MCF 10A (cell line): ENCODE data around the gene KAZALD1. TPM values are rescaled to one million over a fixed set of nuclear protein-coding genes. Genes with fewer than 3 reads are reported as not detected.

Source experiments
- BruUV-seq: library from RNA; stranded (reverse); fragments of 400-500 nt; replicated peaks from 2 replicates; lab custom pipeline; 2021; lab: Mats Ljungman, UMichigan
- CTCF ChIA-PET: fragments of 300-600 bp; sonication (Branson Sonifier 250); formaldehyde crosslinking; extraction: SDS; loops from one replicate; lab custom pipeline; 2021; ENCODE audit warnings: antibody characterized with exemption, inconsistent platforms; lab: Yijun Ruan, JAX
- POLR2A ChIA-PET: fragments of 300-600, 350-650 bp; sonication (Branson Sonifier 250); formaldehyde crosslinking; extraction: SDS; loops from one replicate; lab custom pipeline; 2020; ENCODE audit warnings: antibody characterized with exemption, inconsistent platforms; lab: Yijun Ruan, JAX
- DNase-seq: peaks from one replicate; pipeline ENCODE4 v3.0.0-alpha.2; 2018; ENCODE audit not compliant: unreplicated experiment
- H3K27ac Mint-ChIP-seq: one replicate; pipeline ENCODE4 v1.8.0; 2022; ENCODE audit warnings: mild to moderate bottlenecking, low read depth, mixed read lengths; ENCODE audit not compliant: unreplicated experiment
- H3K27me3 Mint-ChIP-seq: one replicate; pipeline ENCODE4 v1.8.0; 2022; ENCODE audit warnings: mixed read lengths; ENCODE audit not compliant: insufficient read depth, unreplicated experiment
- H3K36me3 Mint-ChIP-seq: one replicate; pipeline ENCODE4 v1.8.0; 2022; ENCODE audit warnings: mild to moderate bottlenecking, moderate library complexity, mixed read lengths; ENCODE audit not compliant: insufficient read depth, unreplicated experiment
- H3K4me1 Mint-ChIP-seq: one replicate; pipeline ENCODE4 v1.8.0; 2022; ENCODE audit warnings: mixed read lengths; ENCODE audit not compliant: insufficient read depth, unreplicated experiment
- H3K4me3 Mint-ChIP-seq: one replicate; pipeline ENCODE4 v1.8.0; 2022; ENCODE audit warnings: mild to moderate bottlenecking, moderate library complexity, mixed read lengths; ENCODE audit not compliant: unreplicated experiment
- H3K9me3 Mint-ChIP-seq: one replicate; pipeline ENCODE4 v1.8.0; 2022; ENCODE audit warnings: mixed read lengths; ENCODE audit not compliant: unreplicated experiment
- intact Hi-C: fragments of 100-400 bp; cut with micrococcal nuclease; formaldehyde crosslinking; loops from 2 replicates; pipeline ENCODE4 v1.14.1; 2022
- total RNA-seq: library from RNA; stranded (reverse); gene quantifications from 2 replicates; pipeline ENCODE4 v1.2.3, GENCODE V29; 2022
- TF ChIP-seq, protein P1 (sequence below): fragments of 200-600 bp; IDR thresholded peaks from one replicate; pipeline ENCODE4 v1.8.0; 2022; ENCODE audit warnings: antibody characterized with exemption, mild to moderate bottlenecking; ENCODE audit not compliant: unreplicated experiment

KAZALD1 gene
- total RNA-seq, 1 experiment from 2014 or later = 2.4 TPM

DNA sequence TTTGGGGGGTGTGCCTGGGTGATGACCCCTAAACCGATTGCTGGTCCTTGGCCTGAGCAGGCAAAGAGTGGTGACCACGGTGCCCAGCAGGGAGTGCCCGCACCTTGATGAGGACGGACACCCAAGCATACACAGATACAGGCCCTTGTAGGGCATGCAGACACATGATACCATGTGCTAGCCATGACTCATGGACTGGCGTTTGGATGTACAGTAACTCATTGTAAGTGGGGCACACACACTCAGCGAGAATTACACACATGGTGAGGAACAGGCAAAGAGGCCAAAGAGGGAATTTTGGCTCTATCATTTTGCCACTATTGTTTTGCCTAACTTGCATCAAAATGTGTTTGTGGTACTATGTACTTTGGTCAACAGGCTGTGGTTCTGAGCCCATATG is 24.1 kb downstream of the KAZALD1 start:
- Mint-ChIP-seq H3K9me3 (no peaks in the 10 kb centered on the region), H3K27me3 (peaks cover 24% of the 10 kb centered on the region), H3K36me3 (no peaks in the 10 kb centered on the region), H3K4me1 (peaks cover 4% of the 10 kb centered on the region), H3K27ac (no peak overlapping the region), H3K4me3 (no peak overlapping the region)
- no TSS peak for BruUV-seq
- CTCF ChIA-PET = interaction anchor here (0.6 to 7.4 kb wide), 6 partner anchors 10 to 56 kb away, joined by 3 to 64 read pairs (median 4); no protein-coding TSS in a partner anchor
- TF ChIP-seq, protein P1, sequence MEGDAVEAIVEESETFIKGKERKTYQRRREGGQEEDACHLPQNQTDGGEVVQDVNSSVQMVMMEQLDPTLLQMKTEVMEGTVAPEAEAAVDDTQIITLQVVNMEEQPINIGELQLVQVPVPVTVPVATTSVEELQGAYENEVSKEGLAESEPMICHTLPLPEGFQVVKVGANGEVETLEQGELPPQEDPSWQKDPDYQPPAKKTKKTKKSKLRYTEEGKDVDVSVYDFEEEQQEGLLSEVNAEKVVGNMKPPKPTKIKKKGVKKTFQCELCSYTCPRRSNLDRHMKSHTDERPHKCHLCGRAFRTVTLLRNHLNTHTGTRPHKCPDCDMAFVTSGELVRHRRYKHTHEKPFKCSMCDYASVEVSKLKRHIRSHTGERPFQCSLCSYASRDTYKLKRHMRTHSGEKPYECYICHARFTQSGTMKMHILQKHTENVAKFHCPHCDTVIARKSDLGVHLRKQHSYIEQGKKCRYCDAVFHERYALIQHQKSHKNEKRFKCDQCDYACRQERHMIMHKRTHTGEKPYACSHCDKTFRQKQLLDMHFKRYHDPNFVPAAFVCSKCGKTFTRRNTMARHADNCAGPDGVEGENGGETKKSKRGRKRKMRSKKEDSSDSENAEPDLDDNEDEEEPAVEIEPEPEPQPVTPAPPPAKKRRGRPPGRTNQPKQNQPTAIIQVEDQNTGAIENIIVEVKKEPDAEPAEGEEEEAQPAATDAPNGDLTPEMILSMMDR = no peak
- intact Hi-C loops = no loop called here
- POLR2A ChIA-PET = interaction anchor here (1.4 kb wide), 1 partner anchor 42 kb away, joined by 4 read pairs; no protein-coding TSS in a partner anchor
- DNase-seq = peak; percentile 57

DNA sequence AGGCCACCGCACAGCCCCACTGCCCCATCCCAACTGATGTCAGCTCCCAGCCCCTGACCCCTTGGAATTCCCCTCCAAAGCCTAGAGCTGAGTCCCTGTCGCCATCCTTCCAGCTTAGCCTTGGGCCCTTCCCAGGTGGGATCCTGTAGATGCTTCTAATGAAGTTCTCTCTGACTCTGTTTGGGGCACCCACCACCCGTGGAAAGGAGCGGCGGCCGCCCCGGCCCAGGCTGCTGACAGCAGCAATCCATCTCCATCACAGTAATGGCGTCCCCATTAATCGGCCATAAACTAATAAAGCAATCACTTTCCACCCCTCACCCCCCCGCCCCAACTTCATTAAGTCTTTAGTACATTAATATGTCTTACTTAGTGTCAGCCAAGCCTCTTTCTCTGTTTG is 25.6 kb downstream of the KAZALD1 start:
- Mint-ChIP-seq H3K4me3 (no peak overlapping the region), H3K36me3 (no peaks in the 10 kb centered on the region), H3K27ac (no peak overlapping the region), H3K4me1 (peaks cover 9% of the 10 kb centered on the region), H3K27me3 (peaks cover 14% of the 10 kb centered on the region), H3K9me3 (no peaks in the 10 kb centered on the region)
- no peak for DNase-seq
- POLR2A ChIA-PET = no interaction called here
- CTCF ChIA-PET = interaction anchor here (0.5 to 7.4 kb wide), 4 partner anchors 9 to 55 kb away, joined by 3 to 64 read pairs (median 16); no protein-coding TSS in a partner anchor
- TF ChIP-seq, protein P1 = no peak
- no TSS peak for BruUV-seq
- intact Hi-C loops = no loop called here

DNA sequence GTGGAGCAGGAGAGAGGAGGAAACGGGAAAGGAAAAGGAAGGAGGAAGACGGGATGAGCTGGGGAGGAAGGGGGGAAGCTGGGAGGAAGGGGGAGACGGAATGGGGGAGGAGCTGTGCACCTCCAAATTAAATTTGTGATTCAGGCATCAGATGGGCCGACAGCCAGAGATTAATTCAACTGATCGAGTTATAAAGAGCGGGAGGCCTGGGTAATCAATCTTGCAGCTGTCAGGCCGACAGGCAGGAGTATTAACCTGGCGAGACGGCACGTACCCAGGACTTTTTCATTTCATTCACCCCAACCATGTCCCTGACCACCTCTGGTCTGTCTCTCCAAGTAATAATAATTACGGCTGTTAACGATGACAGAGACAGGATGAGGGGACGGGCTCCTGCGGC is 26.2 kb downstream of the KAZALD1 start:
- ChIA-PET POLR2A (no interaction called here), CTCF (interaction anchor here (0.5 to 7.4 kb wide), 5 partner anchors 8 to 54 kb away, joined by 3 to 64 read pairs (median 4); no protein-coding TSS in a partner anchor)
- Mint-ChIP-seq H3K4me1 (peaks cover 9% of the 10 kb centered on the region), H3K4me3 (no peak overlapping the region), H3K27ac (no peak overlapping the region), H3K27me3 (peaks cover 9% of the 10 kb centered on the region), H3K36me3 (no peaks in the 10 kb centered on the region), H3K9me3 (no peaks in the 10 kb centered on the region)
- intact Hi-C loops = no loop called here
- DNase-seq = no peak
- TF ChIP-seq, protein P1 = no peak
- no TSS peak for BruUV-seq

DNA sequence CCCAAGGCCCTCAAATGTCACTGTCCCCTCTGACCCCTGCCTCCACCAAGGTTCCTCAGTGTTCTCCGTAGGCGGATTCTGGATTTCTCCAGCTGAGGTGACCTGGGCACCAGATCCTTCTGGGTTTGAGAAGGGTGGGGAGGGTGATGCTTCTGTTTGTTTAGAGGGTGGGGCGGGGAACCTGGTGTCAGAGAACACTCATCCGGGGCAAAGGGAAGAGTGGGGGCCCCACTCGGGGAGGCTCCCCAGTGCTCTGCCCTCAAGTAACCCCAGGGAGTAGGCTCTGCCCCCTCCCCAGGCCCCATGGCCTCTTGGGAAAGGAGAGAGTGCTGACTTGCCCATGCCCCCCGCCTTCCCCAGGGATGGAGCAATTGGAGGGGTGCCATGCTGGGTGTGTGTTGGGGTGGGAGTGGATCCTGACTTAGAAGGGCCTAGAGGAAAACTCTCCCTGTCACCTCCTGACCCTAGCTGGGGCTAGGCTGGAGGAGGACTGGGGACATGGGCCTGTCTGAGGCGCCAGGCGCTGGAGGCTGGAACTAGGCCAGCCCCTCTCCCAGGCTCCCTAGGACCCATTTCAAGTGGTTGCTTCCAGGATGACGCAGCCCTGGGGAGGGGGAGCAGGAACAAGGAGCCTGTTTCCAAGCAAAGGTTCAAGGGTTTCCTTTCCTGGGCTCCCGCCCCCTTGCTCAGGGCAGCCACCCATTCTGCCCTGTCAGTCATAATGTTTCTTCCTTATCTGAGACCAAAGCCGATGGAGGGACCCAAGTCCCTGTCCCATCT is 27.9 kb downstream of the KAZALD1 start:
- Mint-ChIP-seq H3K4me1 (peaks cover 9% of the 10 kb centered on the region), H3K36me3 (no peaks in the 10 kb centered on the region), H3K27me3 (no peaks in the 10 kb centered on the region), H3K4me3 (no peak overlapping the region), H3K27ac (no peak overlapping the region), H3K9me3 (no peaks in the 10 kb centered on the region)
- no TSS peak for BruUV-seq
- intact Hi-C loops = no loop called here
- ChIA-PET POLR2A (no interaction called here), CTCF (interaction anchor here (1.4 to 14.1 kb wide), 3 partner anchors 17 to 52 kb away, joined by 4 to 419 read pairs (median 27); no protein-coding TSS in a partner anchor)
- no peak for DNase-seq
- TF ChIP-seq, protein P1 = no peak
